ENCODE results near the gene MAGEF1. TPM values are rescaled to one million over a fixed set of nuclear protein-coding genes. Genes with fewer than 3 reads are reported as not detected.

The MAGEF1 gene
- total RNA-seq, 1 donor from 2014 or later = 16.0 TPM

DNA sequence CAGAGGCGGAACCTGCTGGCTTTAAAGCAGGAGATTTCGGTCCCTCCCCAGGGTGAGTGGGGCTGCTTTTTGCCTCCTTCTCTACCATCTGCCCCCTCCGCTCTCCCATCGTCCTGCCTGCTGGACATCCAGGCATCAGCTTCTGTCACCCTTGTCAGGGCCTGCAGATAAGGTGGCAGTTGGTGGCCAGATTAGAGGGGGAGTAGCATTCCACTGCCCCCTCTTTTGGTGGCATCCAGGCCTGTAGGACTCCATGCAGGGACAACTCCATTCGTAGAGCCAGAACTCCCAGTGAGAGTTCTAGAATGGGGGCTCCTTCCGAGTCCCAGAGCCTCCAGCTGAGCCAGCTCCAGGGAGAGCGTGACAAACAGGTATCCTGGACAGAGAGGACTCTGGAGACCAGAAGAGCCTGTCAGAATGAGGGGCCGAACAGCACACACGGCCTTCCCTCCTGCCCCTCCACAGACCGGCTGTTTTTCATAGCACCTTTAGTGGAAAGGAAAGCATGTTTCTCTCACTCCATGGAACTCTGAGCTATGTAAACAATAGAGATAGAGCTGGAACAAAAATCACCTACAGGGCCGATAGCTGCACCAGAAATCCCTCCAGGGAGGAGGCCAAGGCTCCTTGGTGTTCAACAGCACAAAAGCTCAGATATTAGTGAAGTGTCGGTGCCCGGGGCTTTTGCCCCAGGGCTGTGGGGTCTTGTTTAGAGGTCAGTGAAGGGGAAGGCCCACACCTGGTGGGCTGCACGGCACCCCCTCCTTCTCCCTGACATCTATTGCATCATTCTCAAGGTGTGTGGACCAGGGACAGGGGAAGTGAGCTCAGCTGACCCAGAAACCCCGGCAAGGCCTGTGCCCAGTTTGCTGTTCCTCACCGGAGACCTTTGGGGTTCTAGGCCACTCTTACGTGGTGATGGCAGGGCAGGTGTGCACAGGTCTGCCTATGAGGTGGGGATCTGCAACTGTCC is 34.2 kb downstream of the MAGEF1 start:
- intact Hi-C loops (cut with micrococcal nuclease) = no loop called here
- Mint-ChIP-seq H3K4me1 (ENCODE audit: low read depth) (no peaks in the 10 kb centered on the region), H3K27me3 (ENCODE audit: low read depth) (peaks cover 19% of the 10 kb centered on the region), H3K36me3 (ENCODE audit: low read depth) (no peaks in the 10 kb centered on the region), H3K27ac (no peak overlapping the region), H3K4me3 (ENCODE audit: low read depth) (no peak overlapping the region), H3K9me3 (no peaks in the 10 kb centered on the region)
- no peak for DNase-seq (ENCODE audit: low spot score)

DNA sequence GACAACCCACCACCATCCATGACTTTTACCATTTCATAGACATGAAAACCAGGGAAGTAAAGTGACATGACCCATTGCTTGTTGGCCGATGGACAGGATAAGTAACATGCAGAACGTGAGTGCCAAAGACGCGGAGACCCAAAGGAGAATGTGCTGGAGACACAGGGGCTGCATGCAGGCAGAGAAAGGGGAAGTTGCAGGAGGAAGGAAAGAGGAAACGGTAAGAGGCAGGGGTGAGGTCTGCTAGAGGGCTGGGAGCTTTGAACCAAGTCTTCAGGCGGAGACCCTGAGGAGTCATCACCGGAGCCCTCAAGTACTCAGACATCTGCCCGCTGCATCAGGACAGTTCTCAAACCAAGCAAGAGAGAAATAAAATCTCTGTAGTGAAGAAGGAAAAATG is 34.9 kb downstream of the MAGEF1 start:
- no peak for DNase-seq (ENCODE audit: low spot score)
- Mint-ChIP-seq H3K4me1 (ENCODE audit: low read depth) (no peaks in the 10 kb centered on the region), H3K27me3 (ENCODE audit: low read depth) (peaks cover 19% of the 10 kb centered on the region), H3K4me3 (ENCODE audit: low read depth) (no peak overlapping the region), H3K36me3 (ENCODE audit: low read depth) (no peaks in the 10 kb centered on the region), H3K9me3 (no peaks in the 10 kb centered on the region), H3K27ac (no peak overlapping the region)
- intact Hi-C loops (cut with micrococcal nuclease) = no loop called here

DNA sequence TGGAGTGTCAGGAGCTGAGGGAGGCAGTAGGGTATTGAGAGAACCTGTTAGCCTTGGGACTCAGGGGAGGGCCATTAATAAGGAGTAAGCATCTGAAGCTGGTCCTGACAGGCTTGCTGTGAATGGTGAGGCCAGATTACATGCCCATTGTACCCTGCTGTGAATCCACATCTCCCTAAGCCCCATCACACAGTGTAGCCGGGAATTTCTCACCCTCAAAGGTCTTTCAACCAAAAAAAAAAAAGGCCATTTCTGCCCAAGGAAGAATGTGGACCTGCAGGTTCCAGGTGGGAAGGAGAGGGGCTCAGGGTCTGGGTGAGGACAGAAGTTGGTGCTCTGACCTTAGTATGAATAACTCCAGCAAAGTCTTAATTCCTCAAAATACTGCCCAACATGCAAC is 37.2 kb downstream of the MAGEF1 start:
- intact Hi-C loops (cut with micrococcal nuclease) = no loop called here

DNA sequence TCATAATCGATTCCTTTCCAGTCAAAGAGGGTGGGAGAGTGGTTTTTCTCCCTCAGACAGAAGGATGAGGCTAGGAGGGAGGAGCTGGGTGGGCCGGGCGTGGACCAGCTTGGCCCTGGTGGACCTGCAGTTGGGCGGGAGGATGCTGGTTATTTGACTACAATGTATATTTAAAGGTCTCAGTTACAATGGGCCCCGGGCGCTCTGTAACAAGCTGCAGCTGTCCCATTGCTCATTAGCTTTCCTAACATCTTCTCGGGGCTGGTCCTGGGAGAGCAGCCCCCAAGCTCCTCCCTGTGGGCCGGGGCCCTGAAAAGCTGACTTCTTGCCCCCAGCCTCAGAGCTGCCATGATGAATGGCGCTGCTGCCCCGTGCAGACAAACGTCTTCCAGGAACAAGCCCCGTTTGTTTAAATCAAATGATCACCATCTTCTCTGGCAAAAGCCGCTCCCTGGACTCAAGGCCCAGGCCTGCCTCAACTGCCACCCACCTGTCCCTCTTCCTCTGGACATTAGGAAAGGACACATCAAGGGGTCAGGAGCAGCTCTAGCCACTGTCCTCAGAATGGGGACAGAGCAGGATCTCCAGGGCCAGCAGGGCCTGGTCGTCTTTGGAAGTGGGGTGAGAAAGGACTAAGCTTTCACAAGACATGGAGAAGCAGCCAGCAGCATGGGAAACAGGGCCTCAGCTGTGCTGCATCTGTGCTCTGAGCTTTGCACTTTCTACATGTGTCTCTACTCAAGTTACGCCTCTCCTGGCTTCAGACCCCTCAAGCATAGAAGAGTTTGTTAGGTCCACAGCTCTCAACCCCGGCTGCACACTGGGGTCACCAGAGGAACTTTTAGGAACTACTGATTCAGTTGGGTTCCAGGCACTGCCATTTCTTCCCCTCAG is 38.6 kb downstream of the MAGEF1 start:
- no peak for DNase-seq (ENCODE audit: low spot score)
- no peaks in the 10 kb centered on the region for H3K9me3 Mint-ChIP-seq
- intact Hi-C loops (cut with micrococcal nuclease) = no loop called here
- H3K36me3 Mint-ChIP-seq (ENCODE audit: low read depth) = no peaks in the 10 kb centered on the region
- H3K4me3 Mint-ChIP-seq (ENCODE audit: low read depth) = no peak overlapping the region
- H3K27me3 Mint-ChIP-seq (ENCODE audit: low read depth) = peaks cover 29% of the 10 kb centered on the region
- no peaks in the 10 kb centered on the region for H3K4me1 Mint-ChIP-seq (ENCODE audit: low read depth)
- H3K27ac Mint-ChIP-seq = no peak overlapping the region

More for the DNA sequence above, 37.2 kb downstream of the MAGEF1 start:
- no peaks in the 10 kb centered on the region for H3K36me3 Mint-ChIP-seq (ENCODE audit: low read depth)
- H3K4me1 Mint-ChIP-seq (ENCODE audit: low read depth) = no peaks in the 10 kb centered on the region
- H3K27ac Mint-ChIP-seq = no peak overlapping the region
- no peaks in the 10 kb centered on the region for H3K9me3 Mint-ChIP-seq
- DNase-seq (ENCODE audit: low spot score) = no peak
- no peak overlapping the region for H3K4me3 Mint-ChIP-seq (ENCODE audit: low read depth)
- H3K27me3 Mint-ChIP-seq (ENCODE audit: low read depth) = peaks cover 29% of the 10 kb centered on the region

GRCh38 chr3:184672335-184672734 is 39.5 kb downstream of the MAGEF1 start:
- no peak for DNase-seq (ENCODE audit: low spot score)
- intact Hi-C loops (cut with micrococcal nuclease) = no loop called here
- H3K27me3 Mint-ChIP-seq (ENCODE audit: low read depth) = peaks cover 32% of the 10 kb centered on the region
- H3K4me3 Mint-ChIP-seq (ENCODE audit: low read depth) = no peak overlapping the region
- no peaks in the 10 kb centered on the region for H3K9me3 Mint-ChIP-seq
- H3K4me1 Mint-ChIP-seq (ENCODE audit: low read depth) = no peaks in the 10 kb centered on the region
- no peak overlapping the region for H3K27ac Mint-ChIP-seq
- no peaks in the 10 kb centered on the region for H3K36me3 Mint-ChIP-seq (ENCODE audit: low read depth)

GRCh38 chr3:184670091-184670602 is 41.7 kb downstream of the MAGEF1 start:
- intact Hi-C loops (cut with micrococcal nuclease) = no loop called here
- no peak for DNase-seq (ENCODE audit: low spot score)
- no peak overlapping the region for H3K27ac Mint-ChIP-seq

GRCh38 chr3:184669578-184669977 is 42.3 kb downstream of the MAGEF1 start:
- intact Hi-C loops (cut with micrococcal nuclease) = no loop called here
- Mint-ChIP-seq H3K27me3 (ENCODE audit: low read depth) (peaks cover 28% of the 10 kb centered on the region), H3K36me3 (ENCODE audit: low read depth) (no peaks in the 10 kb centered on the region), H3K9me3 (no peaks in the 10 kb centered on the region), H3K27ac (no peak overlapping the region), H3K4me1 (ENCODE audit: low read depth) (no peaks in the 10 kb centered on the region), H3K4me3 (ENCODE audit: low read depth) (no peak overlapping the region)
- DNase-seq (ENCODE audit: low spot score) = no peak

More at GRCh38 chr3:184670091-184670602, 41.7 kb downstream of the MAGEF1 start:
- Mint-ChIP-seq H3K4me3 (ENCODE audit: low read depth) (no peak overlapping the region), H3K9me3 (no peaks in the 10 kb centered on the region), H3K4me1 (ENCODE audit: low read depth) (no peaks in the 10 kb centered on the region), H3K27me3 (ENCODE audit: low read depth) (peaks cover 30% of the 10 kb centered on the region), H3K36me3 (ENCODE audit: low read depth) (no peaks in the 10 kb centered on the region)

- Mint-ChIP-seq H3K27ac (no peak overlapping the region), H3K4me1 (ENCODE audit: low read depth) (no peaks in the 10 kb centered on the region), H3K36me3 (ENCODE audit: low read depth) (no peaks in the 10 kb centered on the region), H3K4me3 (ENCODE audit: low read depth) (no peak overlapping the region), H3K27me3 (ENCODE audit: low read depth) (peaks cover 20% of the 10 kb centered on the region), H3K9me3 (no peaks in the 10 kb centered on the region)
- intact Hi-C loops (cut with micrococcal nuclease) = no loop called here
- DNase-seq (ENCODE audit: low spot score) = no peak
Observed at GRCh38 chr3:184666442-184666841, 45.4 kb downstream of the MAGEF1 start.

GRCh38 chr3:184665101-184665500 is 46.8 kb downstream of the MAGEF1 start:
- intact Hi-C loops (cut with micrococcal nuclease) = no loop called here
- Mint-ChIP-seq H3K4me1 (ENCODE audit: low read depth) (no peaks in the 10 kb centered on the region), H3K4me3 (ENCODE audit: low read depth) (no peak overlapping the region)

DNA sequence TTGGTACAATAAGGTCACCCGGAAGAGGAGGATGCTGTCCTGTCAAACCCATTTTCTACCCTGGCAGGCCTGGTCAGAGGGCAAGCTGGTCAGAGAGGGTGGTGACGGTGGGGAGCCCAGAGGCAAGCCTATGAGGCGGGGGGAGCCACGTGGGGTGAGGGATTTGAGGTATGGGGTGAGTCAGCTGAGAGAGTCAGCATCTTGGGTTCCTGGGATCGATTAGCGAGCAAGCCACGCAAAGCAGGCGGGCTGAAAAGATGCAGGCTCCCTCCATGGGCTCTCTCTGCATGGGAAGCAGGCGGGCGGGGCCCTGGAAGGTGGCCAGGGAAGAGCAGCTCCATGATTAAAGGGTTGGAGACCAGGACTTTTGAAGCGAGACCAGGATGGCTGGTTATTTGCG is 48.1 kb downstream of the MAGEF1 start:
- Mint-ChIP-seq H3K4me1 (ENCODE audit: low read depth) (no peaks in the 10 kb centered on the region), H3K36me3 (ENCODE audit: low read depth) (no peaks in the 10 kb centered on the region), H3K27me3 (ENCODE audit: low read depth) (peaks cover 11% of the 10 kb centered on the region), H3K4me3 (ENCODE audit: low read depth) (no peak overlapping the region), H3K9me3 (no peaks in the 10 kb centered on the region), H3K27ac (no peak overlapping the region)
- DNase-seq (ENCODE audit: low spot score) = no peak
- intact Hi-C loops (cut with micrococcal nuclease) = no loop called here

More at GRCh38 chr3:184665101-184665500, 46.8 kb downstream of the MAGEF1 start:
- no peaks in the 10 kb centered on the region for H3K9me3 Mint-ChIP-seq
- no peak for DNase-seq (ENCODE audit: low spot score)
- no peaks in the 10 kb centered on the region for H3K36me3 Mint-ChIP-seq (ENCODE audit: low read depth)
- H3K27ac Mint-ChIP-seq = no peak overlapping the region
- peaks cover 13% of the 10 kb centered on the region for H3K27me3 Mint-ChIP-seq (ENCODE audit: low read depth)

DNA sequence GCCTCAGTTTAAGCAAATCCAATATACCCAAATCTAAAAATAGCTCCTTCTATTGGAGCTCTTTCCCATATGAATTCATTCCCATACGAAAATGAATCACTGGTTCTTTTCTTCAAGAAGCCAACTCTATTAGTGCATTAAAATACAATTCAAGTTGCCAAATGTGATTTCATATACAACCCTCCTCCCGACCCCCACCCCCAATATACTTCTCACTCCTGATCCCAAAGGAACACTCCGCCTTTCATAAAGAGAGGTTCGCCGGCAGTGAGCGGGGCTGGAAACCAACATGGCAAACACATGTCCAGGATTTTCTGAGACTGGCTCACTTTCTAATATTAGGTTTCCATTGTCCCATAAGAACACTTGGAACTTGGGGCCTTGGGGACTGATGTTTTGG is 48.5 kb downstream of the MAGEF1 start:
- no peak overlapping the region for H3K27ac Mint-ChIP-seq
- DNase-seq (ENCODE audit: low spot score) = no peak
- no peaks in the 10 kb centered on the region for H3K4me1 Mint-ChIP-seq (ENCODE audit: low read depth)
- H3K36me3 Mint-ChIP-seq (ENCODE audit: low read depth) = no peaks in the 10 kb centered on the region
- intact Hi-C loops (cut with micrococcal nuclease) = no loop called here
- H3K4me3 Mint-ChIP-seq (ENCODE audit: low read depth) = no peak overlapping the region
- no peaks in the 10 kb centered on the region for H3K9me3 Mint-ChIP-seq
- peaks cover 11% of the 10 kb centered on the region for H3K27me3 Mint-ChIP-seq (ENCODE audit: low read depth)

GRCh38 chr3:184662187-184662586 is 49.7 kb downstream of the MAGEF1 start:
- no peak overlapping the region for H3K4me3 Mint-ChIP-seq (ENCODE audit: low read depth)
- no peaks in the 10 kb centered on the region for H3K36me3 Mint-ChIP-seq (ENCODE audit: low read depth)
- no peaks in the 10 kb centered on the region for H3K9me3 Mint-ChIP-seq
- no peak overlapping the region for H3K27ac Mint-ChIP-seq
- DNase-seq (ENCODE audit: low spot score) = no peak
- peaks cover 7% of the 10 kb centered on the region for H3K27me3 Mint-ChIP-seq (ENCODE audit: low read depth)
- intact Hi-C loops (cut with micrococcal nuclease) = no loop called here
- peaks cover 4% of the 10 kb centered on the region for H3K4me1 Mint-ChIP-seq (ENCODE audit: low read depth)
